IPS-20b (cell line): Measurements from ENCODE around the gene G2E3.

Source experiments
- H3K27ac ChIP-seq: one replicate; pipeline ENCODE4 v1.5.1; 2013; ENCODE audit warnings: low read length
- H3K27me3 ChIP-seq: 2 replicates; pipeline ENCODE4 v1.6.1; 2013; ENCODE audit warnings: mild to moderate bottlenecking, low read length, inconsistent platforms; ENCODE audit not compliant: insufficient read depth
- H3K36me3 ChIP-seq: 2 replicates; pipeline ENCODE4 v1.6.1; 2013; ENCODE audit warnings: low read depth, mild to moderate bottlenecking, inconsistent platforms, low read length, moderate library complexity; ENCODE audit not compliant: insufficient read depth
- H3K4me1 ChIP-seq: 2 replicates; pipeline ENCODE4 v1.6.1; 2013; ENCODE audit warnings: mild to moderate bottlenecking, control low read depth, inconsistent platforms, low read length, moderate library complexity; ENCODE audit not compliant: insufficient read depth
- H3K4me3 ChIP-seq: 2 replicates; pipeline ENCODE4 v1.5.1; 2013; ENCODE audit warnings: mild to moderate bottlenecking, low read length, inconsistent platforms
- H3K9ac ChIP-seq: 2 replicates; pipeline ENCODE4 v1.6.1; 2013; ENCODE audit warnings: low read depth, mild to moderate bottlenecking, inconsistent platforms, low read length, moderate library complexity
- H3K9me3 ChIP-seq: 2 replicates; pipeline ENCODE4 v1.6.1; 2013; ENCODE audit warnings: mild to moderate bottlenecking, low read depth, low read length, inconsistent platforms; ENCODE audit not compliant: insufficient read depth

The G2E3 gene

GRCh38 chr14:30658645-30659044 lies 99.7 kb downstream of the G2E3 start:
- Histone ChIP-seq H3K4me3 (no peak overlapping the region), H3K9me3 (no peaks in the 10 kb centered on the region), H3K4me1 (no peaks in the 10 kb centered on the region), H3K27me3 (no peaks in the 10 kb centered on the region), H3K9ac (no peak overlapping the region), H3K36me3 (peaks cover 82% of the 10 kb centered on the region), H3K27ac (no peak overlapping the region)

DNA sequence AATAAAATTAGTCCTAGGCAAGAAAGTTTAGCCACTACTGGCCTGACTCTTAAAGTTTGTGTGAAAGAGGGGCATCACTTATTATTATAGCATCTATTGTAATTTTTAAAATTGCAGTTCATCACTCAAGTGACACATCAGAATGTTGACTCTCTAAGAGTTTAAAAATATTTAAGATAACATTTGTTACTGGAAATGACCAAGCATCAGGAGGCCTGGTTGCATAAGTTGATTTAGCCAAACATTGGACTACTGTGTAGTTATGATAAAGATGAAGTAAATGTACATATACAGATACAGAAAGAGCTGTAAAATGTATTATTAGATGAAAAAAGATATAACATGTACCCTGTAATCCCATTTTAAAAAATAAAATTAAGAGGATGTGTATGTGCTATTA lies 110.6 kb downstream of the G2E3 start:
- H3K36me3 ChIP-seq: peaks cover 18% of the 10 kb centered on the region
- no peak overlapping the region for H3K9ac ChIP-seq
- no peak overlapping the region for H3K4me3 ChIP-seq
- H3K27ac ChIP-seq: no peak overlapping the region
- H3K9me3 ChIP-seq: no peaks in the 10 kb centered on the region
- no peaks in the 10 kb centered on the region for H3K27me3 ChIP-seq
- no peaks in the 10 kb centered on the region for H3K4me1 ChIP-seq
